GM19238 (cell line): ENCODE results near the gene PER1.

Experiments used
- DNase-seq: peaks from one replicate; pipeline ENCODE4 v3.0.0; 2011; ENCODE audit warnings: low spot score; ENCODE audit not compliant: insufficient read length

Gene PER1

DNA sequence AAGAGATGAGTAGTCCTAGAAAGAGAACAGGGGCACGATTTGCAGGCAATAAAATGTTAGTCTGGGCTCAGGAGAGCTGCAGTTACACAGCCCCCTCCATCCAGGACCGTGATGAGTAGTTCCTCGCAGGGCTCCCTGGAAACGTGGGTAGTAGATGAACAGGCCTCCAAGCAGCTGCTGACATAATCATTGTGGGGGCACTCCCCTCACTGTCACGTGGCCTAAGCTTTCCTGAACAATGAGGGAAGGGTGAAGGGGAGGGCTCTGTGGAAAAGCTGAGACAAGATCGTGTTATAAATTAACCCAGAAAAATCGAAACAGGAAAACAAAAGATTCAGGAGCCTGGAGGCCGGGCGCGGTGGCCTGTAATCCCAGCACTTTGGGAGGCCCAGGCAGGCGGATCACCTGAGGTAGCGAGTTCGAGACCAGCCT, 1.3 kb upstream of the PER1 start:
- DNase-seq = no peak

DNA sequence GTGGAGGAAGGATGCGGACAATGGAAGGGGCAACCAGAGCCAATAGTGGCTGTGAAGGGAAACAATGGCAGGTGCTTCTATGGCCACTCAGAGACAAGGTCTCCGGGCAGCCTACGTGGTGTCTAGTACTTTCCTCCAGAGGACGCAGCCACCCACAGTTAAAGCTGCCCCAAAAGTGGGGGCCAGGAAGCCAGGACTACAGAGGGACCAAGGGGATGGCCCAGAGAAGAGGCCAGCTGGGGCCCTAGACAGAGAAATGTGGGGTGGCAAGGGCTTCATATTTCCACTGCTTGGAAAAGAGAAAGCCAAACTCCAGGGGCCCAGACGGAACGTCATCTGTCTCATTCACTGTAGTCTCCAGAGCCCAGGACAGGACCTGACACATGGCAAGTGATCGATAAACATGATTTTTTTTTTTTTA, 837 bp upstream of the PER1 start:
- no peak for DNase-seq

DNA sequence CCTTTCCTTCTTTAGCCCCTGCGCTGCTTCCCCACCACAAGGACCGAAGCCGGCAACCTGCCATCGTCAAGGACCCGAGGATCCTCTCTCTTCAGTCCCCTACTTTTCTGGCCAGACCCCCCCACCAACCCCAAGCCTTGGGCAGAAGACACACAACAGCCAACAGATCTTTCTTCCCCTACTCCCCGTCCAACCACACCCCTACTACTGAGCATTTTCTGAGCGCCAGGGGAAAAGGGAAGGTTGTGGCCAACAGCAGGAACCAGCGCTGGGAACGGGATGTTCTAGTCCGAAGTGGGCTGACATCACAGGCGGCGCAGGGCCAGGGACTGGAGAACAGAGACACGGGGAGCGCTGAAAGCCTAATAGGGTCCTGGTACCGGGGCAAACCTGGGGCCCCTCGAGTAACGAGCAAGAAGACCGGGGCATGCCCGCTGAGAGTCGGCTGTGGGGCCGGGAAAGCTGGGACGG, 528 bp downstream of the PER1 start:
- no peak for DNase-seq

DNA sequence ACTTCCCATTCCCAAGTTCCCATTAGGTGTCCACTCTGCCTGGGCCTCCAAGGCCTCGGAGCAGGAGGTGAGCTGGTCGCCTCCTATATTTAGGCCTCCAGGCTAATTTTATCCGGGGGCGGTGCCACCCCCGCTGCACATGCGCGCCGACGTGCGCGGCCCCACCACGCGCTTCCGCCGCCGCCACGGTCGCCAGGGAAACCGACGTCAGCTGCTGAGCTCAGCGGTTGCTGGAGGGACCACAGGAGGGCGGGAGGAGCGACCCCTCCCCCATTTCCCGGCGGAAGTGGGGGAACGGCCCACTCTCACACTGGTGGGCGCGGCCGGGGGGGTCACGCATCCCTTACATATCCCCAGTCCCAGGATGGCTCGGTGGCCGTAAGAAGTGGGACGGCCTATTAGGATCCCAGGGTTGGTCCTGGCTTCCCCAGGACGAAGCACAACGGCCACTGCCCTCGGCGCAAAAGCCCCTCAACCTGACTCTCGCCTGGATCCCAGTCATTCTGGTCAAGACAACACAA, 1.0 kb downstream of the PER1 start:
- DNase-seq = peak; percentile 84

DNA sequence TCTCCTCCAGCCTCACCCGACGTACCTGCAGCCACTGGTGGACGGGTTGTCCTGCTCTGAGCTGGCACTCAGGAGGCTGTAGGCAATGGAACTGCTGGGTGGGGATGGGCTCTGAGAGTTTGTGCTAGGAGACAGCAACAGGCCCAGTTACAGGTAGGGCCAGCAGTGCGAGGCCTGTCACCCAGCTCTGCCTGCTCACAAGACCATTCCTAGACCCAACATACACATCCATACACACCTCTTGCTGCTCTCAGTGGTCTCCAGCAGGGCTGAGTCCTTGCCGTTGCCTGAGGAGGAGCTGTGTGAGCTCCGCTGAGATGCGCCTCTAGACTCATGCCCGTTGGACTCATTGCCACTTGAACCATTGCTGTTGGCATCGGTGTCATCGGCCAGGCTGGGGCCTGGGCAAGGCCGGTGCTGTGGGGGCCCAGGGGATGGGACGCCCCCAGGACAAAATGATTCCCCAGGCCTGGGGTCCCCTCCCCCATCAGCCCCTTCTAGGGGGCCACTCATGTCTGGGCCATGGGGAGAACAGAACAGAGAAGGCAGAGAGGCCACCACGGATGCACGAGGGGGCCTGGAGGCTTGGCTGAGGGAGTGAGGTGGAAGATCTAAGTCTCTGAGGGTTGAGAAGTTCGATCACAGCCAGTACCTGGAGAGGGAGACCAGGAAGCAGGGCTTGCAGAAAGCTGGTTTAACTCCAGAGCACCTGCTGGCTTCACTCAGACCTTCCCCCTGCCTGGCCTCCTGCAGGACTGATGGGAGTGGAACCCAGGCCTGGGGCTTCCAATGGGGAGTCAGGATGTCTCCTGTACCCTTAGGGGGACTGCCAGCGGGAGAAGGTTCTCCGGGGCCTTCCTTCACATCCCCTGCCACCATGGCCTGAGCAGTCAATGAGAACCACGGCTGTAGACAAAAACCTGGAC, 1.7 kb downstream of the PER1 start:
- no peak for DNase-seq

DNA sequence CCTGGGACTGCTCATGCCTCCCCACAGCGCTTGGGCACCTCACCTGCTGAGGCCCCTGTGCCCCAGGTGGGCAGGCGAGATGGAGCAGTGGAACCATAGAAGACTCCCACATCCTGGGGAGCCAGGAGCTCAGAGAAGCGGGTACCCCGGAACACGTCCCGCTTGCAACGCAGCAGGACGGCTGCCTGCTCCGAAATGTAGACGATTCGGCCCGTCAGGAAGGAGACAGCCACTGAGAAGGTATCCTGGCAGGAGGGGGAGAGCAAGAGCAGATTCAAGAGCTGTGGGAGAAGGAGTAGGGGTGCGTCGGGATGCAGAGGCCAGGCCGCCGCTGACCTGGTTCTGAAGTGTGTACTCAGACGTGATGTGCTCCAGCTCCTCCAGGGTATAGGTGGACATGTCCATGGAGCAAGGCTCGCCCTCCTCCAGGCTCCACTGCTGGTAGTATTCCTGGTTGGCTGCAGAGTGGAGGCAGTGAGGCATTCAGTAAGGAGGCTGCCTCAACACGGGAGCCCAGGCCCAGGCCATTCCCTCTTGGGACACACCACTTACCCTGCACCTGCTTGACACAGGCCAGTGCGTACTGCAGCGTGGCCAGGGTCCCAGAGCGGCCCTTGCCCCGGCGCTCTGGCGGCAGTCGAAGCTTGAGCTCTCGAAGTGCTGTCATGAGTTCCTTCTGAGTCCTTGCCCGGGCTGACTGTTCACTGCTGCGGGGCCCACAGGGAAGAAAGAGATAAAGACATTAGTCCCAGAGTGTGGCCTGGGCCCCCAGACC, 2.6 kb downstream of the PER1 start:
- no peak for DNase-seq

DNA sequence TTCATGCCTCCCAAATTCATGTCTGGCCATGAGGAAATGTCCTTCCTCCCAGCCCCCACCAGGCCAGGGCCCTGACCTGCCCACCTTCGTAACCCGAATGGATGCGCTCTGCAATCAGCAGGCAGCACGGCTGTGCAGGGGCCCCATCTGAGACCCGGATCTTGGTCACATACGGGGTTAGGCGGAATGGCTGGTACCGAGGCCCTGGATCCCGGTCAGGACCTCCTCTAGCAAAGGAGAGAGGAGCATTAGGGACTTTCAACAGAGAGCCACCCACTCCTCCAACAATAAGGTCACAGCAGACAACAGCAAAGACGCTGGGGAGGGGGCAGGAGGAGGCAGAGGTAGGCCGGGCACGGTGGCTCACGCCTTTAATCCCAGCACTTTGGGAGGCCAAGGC, 3.6 kb downstream of the PER1 start:
- DNase-seq = no peak

DNA sequence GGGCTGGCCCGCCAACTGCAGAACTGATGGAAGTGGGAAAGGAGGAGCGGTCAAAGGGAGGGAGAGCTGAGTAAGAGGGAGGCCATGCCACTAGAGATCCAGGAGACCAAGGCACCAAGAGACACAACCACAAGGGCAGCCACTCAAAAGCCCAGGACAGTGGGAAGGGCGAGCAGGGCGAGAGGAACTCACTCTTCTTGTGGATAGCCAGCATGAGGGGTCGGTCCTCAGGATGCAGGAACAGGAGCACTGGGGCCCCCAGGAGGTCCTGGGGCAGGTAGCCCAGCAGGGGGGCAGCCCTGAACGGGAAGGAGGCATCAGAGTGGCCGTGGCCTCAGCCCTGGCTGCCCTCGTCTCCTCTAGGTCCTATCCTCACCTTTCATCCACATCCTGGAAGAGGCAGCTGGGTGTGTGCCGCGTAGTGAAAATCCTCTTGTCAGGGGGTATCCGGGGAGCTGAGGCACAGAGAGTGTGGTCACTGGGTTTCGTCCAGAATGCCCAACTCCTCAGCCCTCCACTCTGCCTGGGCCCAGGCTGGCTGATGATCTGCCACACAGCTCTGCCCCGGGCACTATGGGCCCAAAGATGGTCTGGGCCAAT, 4.3 kb downstream of the PER1 start:
- no peak for DNase-seq

DNA sequence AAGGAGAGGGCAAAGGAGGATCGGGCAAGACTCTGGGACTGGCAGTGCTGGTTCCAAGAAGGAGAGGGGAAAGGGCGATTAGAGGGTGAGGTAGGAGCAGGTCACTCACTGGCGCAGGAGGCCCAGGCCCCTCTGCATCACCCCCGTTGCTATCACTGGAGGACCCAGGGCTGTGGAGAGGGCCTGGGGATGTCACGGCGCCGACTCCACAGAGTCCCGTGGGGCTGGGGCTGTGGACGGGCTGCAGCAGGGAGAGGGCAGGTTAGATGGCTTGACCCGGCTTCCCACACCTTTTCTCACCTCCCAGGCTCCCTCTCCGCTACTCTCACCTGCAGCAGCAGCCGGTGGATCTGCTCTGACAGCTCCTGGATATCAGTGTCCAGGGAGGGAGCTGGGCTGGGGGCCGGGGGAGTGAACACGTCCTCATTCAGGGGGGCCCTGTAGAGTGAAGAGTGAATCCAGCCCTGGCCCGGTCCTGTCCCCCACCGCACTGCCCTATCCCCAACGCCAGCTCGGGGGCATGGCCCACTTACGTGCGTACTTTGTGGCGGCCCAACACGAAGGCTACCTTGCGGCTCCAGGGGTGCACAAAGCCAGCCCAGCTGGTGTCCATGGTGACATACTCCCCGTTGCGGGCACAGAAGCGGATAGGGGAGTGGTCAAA, 4.9 kb downstream of the PER1 start:
- no peak for DNase-seq

DNA sequence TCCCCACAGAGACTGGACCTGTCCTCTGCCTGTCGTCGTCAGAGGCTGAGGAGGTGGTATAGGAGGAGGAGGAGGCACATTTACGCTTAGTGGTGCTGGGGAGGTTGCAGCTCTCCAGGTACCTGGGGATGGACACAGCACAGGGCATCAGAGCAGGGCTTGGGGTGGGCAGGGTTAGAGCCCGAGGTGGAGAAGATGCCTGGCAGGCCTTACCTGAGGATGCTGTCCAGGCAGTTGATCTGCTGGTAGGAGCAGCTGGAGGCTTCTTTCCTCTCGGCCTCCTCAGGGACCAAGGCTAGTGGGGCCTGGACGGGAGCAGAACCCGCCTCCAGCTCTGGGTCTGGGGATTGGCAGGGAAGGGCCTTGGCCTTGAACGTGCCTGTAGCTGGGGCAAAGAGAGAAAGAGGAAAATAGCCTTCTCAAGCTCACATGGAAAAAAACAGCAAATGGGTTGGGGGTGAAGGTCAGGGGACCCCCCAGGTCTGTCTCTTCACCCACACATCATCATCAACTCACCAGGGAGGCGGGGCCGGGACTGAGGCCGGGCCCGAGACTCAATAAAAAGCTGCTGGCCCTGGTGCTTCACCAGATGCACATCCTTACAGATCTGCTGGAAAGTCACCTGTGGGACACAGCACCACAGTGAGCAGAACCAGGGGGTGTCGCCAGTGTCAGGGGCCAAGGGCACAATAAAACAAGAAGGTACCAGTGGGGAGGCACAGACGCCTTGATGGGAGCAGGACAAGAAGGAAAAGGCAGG, 5.6 kb downstream of the PER1 start:
- no peak for DNase-seq

DNA sequence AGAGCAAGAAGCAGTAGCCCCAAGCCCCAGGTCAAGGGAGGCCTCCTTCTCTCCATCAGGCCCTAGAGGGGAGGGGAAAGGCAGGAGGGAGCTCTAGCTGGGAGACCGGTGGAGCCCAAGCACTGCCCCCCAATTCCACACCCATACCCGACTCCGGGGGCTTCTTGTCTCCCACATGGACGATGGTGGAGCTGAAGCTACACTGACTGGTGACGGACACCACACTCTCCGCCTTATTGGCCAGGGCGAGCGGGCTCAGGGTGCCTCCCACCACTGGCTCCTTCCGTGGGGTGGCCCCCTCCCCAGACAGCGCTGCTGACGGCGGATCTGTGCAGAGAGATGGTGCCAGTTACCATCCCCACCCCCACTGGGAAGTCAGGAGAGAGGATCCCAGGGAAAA, 6.4 kb downstream of the PER1 start:
- no peak for DNase-seq

DNA sequence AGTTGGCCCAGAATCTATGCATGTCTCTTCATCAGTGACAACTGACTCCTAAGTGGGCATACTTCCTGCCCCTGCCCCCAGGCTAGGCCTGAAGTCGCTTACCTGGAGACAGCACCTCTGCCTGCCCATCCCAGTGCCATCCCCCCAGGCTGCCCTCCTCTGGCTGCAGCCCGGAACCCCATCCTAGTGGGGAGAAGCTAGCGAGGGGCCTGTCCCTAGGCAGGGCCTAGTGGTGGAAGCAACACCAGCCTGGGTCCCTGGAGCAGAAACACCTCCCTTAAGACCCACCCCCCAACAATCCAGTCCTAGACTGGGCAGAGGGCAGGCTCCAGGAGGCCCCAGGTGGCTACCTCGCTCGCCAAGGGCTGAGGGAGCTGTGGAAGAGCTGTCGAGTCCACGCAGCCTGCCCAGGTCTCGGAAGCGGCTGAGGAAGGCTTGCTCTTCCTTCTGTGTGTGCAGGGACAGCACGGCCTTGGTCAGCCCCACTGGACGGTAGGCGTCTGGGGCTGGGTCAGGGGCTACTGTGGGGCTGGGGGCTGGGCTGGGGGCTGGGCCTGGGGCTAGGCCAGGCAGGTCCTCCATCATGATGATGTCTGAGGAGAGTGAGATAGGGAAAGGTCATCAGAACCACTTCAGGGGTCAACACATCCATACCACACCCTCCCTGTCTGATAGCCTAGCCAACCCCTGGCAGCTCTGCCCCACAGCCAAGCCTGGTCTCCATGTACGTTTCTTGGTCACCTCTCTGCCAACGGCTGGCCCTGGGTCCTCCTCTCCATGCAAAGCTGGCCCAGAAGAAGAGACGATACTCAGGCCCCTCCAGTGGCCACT, 7.6 kb downstream of the PER1 start:
- DNase-seq = no peak

DNA sequence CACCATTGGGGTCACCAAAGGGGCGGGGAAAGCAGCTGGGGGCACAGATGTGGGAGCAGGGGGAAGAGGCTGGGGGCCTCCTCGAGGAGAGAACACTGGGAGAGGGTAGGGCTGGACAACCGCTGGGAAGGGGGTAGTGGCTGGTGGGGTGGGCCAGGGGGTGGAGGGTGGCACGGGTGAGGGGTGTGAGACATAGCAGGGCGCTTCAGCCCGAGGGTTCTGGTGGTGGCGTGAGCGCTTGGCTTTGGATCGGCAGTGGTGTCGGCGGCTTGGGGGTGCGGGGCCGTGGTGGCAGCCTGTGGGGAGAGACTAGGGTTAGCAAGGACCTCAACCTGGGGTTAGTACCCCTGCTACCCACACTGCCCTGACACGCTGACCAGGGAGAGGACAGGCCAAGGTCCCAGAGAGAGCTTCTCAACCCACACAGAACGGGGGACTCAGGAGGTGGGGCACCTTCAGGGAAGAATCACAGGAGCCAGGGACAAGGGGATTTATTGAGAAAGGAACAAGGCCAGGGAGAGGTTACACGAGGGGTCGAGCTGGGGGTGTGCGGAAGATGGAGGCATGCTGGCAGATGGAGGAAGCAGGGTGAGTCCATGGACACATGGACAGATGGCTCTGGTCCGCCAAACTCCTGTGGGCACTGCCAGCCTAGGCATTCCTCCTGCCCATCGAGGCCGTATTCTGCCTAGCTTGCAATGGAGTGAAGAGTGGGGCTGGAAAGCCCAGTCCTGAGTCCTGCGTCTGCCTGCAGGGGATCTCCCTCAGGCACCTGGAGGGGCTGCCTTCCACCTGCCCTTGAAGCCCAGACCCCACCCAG, 8.4 kb downstream of the PER1 start:
- DNase-seq = no peak

DNA sequence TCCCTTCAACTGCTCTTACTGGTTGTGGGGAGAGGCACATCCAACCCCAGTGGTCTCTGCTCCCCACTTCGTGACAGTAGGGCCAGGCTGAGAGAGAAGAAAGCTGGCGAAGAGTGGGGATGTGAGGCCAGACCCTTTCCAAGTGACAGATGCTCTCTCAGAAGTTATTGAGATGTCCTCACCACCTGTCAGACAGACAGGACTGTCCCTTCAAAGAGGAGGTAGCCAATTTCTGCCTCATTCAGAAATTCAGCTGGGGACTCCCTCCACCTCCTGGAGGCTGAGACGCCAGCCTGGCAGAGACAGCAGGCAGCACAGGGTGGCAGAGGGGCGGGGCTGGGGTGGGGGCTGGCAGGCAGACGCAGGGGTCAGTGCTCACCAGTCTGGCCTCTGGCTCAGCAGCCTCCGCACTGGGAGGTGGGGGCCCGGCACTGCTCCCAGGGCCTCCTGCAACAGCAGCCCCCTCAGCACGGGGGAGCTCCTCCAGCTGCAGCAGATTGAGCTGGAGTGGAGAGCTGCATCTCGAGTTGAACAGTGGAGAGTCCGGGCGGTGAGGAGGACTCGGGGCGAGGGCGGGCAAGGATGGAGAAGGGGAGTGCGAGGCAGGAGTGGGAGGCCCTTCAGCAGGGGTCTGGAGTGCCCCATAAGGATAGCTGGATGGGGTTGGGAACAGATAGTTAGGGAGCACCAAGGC, 9.2 kb downstream of the PER1 start:
- no peak for DNase-seq

DNA sequence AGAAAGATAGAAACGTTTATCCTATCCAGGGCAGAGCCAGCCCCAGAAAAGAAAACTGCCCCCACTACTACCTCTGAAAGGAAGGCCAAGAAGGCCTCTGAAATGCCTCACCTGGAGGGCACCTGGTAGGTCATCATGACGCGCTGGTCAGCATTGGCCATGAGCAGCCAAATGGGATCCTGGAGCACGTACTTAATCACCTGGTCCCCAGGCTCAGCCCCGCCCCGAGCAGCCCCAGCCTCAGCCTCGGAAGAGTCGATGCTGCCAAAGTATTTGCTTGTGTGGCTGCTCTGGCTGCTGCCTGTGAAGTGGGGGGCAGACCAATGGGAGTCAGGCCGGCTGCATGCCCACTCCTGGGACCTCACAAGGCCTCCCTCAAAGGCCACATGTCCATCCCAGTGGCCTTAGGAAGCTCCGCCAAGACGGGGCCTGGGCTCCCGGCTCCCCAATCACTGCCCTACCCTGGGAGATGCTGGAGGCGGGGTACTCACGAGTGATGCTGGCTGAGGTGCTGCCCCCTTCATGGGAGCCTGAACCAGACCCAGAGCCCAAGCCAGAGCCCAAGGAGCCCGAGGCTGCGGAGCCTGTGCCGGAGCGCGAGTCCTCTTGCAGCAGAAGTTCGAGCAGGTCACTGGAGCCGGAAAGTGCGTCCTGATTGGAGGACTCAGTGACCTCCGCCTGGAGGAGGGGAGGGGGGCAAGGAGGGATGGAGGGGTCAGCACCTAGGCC, 9.9 kb downstream of the PER1 start:
- DNase-seq = no peak

DNA sequence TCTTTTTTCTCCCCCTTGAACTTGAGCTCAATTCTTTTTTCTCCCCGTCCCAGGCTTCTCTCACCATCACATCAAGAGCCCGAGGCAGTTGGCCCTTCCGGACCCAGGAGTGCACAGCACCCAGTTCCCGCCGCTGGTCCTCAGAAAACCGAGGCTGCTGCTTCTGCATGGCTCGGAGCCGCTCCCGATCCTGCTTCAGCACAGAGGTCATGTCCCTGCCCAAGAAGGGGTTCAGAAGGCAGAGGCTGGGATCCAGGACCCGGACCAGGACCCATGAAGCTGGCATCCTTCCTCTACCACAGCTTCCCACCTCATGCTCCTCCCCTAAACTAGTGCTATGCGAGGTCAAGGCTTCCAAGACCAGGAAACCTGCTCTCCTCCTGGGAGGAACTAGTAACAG, 10.5 kb downstream of the PER1 start:
- DNase-seq = no peak

DNA sequence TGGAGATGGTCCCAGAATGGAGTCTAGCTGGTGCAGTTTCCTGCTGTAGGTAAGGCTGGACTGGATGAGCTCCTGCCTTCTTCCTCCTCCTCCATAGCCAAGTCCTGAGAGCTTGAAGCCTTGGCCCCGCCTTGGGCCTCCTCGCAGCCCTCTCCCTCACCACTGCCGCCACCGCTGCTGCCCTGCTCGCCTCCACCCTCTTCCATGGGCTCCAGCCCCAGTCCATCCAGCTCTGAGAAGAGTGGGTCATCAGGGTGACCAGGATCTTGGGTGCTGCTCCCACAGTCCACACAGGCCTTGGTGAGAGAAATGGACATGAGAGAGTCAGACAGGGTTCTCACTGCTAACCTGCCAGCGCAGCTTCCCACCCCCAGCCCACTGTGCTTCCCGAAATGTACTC, 11.2 kb downstream of the PER1 start:
- no peak for DNase-seq
